HG02763 (cell line): ENCODE measurements around the gene CDK17.
"Not testable (repeated sequence)": the region's sequence is repeated elsewhere in the genome, so short reads cannot be mapped to it uniquely, and the experiment has no call there.

ENCODE experiments used
- ATAC-seq: cut with Tn5 transposase; IDR thresholded peaks from one replicate; pipeline ENCODE4 v1.9.1; 2021; ENCODE audit warnings: mild to moderate bottlenecking, moderate library complexity; ENCODE audit not compliant: unreplicated experiment

The CDK17 gene

DNA sequence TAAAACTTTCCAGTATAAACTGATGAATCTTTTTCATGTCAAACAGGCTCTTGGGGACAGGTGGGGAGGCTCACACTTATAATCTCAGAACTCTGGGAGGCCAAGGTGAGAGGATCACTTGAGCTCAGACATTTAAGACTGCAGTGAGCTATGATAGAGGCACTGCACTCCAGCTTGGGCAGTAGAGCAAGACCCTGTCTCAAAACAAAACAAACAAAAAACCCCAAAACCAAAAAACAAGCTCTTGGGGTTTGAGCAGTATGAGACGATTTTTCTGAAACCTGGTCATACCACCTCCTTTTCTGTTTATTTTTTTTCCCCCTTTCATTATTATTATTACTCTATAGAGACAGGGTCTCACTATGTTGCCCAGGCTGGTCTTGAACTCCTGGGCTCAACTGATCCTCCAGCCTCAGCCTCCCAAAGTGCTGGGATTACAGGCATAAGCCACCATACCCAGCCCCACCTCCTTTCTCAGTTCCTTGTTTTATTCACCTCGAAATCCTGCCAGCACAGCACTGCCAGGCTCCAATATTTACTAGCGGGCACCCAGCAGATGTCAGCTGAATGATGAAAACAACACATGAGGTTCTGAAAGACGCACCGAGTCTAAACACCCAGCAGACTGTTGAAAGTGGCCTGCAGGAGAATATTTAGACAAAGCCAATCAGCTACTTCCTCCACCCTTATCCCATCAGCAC is 19.5 kb upstream of the CDK17 start:
- no peak for ATAC-seq

DNA sequence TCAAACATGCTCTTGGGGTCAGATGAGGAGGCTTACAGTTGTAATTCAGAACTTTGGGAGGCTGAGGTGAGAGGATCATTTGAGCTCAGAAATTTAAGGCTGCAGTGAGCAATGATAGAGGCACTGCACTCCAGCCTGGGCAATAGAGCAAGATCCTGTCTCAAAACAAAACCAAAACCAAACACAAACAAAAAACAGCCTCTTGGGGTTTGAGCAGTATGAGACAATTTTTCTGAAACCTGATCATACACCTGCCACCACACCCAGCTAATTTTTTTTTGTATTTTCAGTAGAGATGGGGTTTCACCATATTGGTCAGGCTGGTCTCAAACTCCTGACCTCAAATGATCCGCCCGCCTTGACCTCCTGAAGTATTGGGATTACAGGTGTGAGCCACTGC is 17.4 kb upstream of the CDK17 start:
- not testable (repeated sequence) for ATAC-seq

DNA sequence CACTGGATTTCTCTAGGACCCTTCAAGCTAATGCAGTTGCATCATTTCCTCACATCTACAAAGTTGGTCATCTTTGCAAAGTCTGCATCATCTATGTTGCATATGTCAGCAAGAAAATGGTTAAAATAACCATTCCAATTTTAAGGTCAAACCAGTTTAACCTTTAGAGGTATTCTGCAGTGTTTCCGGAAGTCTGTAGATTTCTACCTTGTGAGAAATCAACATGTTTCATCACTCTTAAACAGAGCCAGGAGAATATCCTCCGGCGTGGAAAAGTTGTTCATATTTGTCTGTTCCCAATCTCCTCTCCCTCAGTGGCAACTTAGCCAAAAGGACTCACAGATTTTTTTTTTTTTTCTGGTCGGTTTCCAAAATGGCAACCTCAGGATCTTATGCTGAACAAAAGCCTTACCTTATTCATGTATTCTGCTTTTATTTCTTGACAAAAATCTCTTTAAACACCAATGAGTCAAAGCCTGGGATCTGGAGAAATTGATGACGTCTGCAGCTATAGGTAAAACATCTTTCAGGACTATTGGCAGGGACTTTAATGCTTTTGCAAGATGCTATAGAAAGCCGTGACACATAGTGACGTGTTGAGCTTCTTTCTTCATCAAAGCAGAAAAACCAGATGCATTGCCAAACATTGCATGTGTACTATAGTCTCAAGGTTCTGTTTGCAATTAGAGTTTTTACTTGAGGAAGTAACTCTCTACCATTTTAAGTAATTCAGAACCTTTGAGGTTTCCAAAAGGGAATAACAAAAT is 16.0 kb upstream of the CDK17 start:
- ATAC-seq: no peak

DNA sequence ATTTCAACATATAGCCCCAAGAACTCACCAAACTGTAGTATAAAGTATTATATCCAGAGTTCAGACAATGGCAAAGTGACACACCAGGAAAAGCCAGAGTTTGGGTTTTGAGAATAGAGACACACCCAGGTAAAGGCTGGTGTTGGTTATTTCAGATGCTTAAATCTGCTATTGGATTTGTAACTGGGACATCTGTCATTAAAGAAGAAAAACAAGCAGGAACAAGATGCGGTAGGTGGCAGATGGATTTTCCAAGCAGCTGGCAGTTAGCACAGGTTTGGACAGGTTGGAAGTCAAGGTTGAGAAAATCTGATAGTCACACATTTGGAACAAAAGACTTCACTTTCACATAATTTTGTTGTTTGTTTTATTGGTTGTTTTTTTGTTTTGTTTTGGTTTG is 14.4 kb upstream of the CDK17 start:
- ATAC-seq: no peak

DNA sequence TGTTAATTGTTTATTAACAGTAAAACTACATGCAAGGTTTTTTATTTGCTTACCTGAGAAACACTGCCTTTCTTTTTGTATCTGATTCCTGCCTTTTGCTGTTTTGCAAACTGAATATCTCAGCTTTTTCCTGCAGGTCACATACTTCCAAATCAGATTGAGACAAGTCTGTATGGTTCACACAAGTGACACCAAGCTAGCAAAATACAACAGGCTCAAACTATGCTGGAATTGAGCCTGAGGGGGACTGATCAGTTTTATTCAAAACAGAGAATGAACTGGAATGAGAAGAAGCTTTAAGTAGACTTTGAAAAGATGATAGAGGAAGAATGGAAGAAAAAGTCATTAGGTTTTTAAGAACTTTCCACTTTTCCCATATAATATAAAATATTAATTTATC is 12.2 kb upstream of the CDK17 start:
- no peak for ATAC-seq

DNA sequence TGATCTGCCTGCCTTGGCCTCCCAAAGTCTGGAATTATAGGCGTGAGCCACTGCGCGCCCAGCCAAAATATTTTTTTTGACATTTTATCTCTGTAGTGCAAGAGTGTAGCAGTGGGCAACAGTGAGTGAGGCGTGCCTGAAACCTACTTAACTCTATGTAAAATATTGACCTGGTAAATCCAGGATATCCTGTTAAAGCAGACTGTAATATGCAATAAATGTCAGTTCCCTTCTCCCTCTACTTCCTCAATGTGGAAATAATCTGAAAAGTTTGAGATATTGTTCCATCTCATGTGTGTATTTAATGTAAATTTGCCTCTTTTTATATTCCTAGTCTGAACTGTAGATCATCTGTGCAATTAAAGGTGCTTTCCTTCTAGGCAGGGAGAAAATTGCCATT is 9.5 kb upstream of the CDK17 start:
- ATAC-seq: no peak

DNA sequence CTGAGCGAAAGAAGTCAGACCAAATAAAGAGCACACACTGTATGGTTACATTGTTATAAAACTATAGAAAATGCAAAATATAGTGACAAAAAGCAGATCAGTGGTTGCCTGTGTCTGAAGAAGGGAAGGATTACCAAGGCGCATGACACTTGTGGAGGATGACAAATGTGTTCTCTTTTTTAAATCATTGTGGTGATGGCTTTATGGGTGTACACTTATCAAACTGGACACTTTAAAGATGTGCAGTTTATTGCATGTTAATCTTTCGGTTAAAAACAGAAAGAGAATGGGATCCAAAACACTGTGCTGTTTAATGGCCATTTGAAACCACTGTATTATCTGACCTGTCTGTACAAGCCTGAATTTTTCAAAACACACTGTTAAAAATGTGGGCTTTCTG is 8.8 kb upstream of the CDK17 start:
- no peak for ATAC-seq

DNA sequence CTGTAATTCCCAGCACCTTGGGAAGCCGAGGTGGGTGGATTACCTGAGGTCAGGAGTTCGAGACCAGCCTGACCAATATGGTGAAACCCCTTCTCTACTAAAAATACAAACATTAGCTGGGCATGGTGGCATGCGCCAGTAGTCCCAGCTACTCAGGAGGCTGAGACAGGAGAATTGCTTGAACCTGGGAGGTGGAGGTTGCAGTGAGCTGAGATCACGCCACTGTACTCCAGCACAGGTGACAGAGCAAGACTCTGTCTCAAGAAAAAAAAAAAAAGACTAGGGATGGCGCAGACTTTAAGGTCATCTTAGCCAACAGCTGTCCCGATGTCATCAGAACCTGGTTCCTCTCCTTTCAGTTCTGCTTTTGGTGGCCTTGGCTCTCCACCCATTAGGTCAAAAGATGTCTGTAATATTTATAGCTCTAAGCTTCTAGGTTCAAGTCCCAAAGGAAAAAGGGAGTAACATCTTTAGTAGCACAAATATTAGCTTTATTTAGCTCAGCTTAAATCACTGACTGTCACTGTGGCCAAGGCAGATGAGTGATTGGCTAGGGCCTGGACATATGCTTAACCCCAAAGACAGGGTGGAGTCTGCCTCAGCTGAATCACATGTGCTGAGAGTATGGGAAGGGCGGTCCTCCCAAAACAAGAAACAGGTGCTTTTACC is 7.3 kb upstream of the CDK17 start:
- ATAC-seq: peak; percentile 93

DNA sequence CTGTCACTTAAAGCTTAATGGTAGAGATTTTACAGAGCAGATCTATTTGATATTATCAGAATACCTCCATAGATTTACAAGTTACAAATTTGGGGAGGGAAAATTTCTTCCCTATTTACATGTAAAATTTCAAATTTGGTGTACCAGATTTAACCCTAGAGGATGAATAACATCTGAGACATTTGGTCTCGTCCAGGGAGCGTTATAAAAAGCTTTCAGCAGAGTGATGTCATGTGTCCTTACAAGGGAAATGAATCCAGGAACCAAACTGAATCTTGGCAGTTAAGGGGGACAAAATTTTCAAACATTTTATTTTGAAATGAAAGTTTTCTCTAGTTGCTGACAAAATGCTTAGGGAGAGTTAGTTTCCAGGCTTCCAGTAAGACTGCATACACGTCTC is 4.5 kb upstream of the CDK17 start:
- no peak for ATAC-seq

DNA sequence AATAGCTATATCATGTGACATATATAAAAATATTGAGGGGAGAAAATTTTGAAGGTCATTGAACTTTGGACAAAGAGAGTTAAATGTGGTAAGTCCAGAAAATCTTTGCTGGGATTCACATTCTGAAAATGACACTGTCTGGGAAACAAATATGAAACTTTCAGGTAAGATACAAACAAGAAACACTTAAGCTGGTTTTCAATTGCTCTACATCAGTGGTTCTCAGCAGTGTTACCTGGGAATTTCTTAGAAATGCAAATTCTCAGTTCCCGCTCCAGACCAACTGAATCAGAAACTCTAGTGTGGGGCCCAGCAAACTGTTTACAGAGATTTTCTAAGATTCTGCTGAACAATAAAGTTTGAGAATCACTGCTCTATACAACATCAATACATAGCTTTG is 3.6 kb upstream of the CDK17 start:
- ATAC-seq: no peak

DNA sequence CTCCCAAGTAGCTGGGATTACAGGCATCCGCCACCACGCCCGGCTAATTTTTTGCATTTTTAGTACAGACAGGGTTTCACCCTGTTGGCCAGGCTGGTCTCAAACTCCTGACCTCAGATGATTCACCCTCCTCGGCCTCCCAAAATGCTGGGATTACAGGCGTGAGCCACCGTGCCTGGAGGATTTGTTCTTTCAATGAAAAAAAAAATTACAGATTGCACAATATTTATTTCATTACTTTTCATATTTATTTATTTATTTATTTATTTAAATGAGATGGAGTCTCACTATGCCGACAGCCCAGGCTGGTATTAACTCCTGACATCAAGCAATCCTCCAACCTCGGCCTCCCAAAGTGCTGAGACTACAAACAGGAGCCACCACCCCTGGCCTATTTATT is 2.3 kb upstream of the CDK17 start:
- not testable (repeated sequence) for ATAC-seq

DNA sequence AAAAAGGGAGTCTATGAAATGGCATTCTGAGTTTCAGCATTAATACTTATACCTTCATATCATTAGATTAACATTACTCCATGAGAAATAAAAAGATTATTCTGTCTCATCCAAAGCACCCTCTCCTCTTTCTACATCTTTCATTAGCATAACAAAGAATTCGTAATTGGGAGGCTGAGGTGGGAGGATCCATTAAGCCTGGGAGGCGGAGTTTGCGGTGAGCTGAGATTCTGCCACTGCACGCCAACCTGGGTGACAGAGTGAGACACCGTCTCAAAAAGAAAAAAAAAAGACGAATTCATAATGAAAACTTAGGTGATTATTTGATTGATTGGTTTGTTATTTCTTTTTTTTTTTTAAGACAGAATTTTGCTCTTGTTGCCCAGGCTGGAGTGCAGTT is 1.8 kb upstream of the CDK17 start:
- no peak for ATAC-seq

DNA sequence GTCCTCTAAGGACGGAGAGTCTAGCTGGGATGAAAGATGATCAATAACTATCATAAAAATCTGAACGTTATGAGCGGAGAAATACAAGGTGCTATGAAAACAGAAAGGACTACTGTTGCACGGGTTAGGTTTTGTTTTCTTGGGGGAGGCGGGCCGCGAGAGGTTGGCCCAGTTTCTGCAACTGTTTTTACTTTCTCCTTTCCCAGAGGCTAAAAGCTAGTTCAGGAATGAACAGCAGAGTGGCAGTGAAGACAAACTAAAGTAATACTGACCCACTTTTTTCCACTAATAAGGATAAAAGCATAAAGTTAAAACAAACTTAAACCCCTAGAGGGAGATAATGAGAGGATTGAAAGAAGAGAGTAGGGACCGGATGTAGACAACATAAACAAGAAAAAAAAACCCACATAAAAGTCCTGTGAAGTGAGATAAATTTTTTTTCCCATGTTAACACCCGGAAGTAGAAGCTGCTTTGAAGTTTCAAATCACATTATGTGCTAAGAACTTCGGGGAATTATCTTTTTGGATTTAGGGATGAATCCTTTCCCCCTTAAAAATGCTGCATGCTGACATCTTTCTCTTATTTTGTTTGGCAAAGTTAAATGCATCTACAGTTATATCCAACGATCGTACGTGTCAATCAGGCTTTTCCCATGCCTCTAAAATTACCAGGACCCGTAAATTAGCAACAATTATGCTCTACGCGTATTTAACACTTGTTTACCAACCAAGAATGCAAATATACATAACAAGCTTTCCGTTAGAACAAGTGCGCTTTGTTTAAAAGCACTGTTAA is 1.0 kb upstream of the CDK17 start:
- no peak for ATAC-seq

DNA sequence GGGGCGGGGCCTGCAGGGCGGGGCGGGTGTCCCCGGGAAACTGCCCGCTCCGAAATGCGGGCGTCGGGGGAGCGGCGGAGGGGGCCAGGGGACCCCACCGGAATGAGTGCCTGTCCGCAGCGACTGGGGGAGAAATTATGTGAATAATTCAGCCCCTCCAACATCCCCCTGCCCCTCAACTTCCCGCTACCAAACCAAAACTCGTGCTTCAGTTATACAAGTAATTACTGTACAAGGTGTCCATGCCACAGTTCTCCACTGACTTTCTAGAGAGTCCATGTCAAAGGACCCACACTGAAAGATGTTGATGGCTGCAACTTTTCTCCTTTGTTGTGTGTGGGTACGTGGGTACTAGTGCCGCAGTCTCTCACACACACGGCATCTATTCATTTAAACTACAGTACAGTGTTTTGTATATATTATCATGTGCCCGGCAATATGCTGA is 414 bp upstream of the CDK17 start:
- peak; percentile 6 for ATAC-seq

DNA sequence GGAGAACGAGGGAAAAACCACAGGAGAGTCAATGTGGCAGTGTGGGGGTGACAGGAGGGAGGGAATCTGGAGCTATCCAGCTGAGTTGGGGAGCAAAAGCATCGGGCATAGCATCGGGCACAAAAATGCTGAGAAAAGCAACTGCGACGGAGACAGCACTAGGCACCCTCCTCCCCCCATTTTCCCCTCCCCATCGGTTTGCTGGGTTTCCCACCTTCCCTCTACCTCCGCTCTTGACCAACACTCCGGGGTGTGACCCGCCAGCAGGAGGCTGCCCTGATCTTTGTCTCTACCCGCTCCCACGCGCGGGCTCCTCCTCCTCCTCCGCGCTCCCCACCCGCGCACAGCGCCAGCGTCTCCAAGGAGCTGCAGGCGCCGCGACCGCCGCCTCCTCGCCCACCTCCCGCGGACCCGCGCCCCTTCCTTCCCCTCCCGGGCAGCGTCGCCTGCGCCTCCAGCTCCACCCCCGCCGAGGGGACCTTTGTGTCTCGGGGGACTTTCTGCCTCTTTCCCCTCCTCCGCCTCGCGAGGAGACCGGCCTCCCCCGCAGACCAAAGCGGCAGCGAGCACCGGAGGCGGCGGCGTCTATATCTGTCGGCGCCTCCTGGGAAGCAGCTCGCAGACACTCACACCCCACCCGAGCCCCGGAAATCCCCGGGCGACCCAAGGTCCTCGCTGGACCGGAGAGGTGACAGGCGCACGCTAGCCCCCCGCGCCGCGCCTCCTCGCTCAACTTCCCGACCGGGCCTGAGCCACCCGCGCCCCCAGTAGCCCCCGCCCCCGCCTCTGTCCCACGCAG is 920 bp downstream of the CDK17 start:
- peak; percentile 38 for ATAC-seq

DNA sequence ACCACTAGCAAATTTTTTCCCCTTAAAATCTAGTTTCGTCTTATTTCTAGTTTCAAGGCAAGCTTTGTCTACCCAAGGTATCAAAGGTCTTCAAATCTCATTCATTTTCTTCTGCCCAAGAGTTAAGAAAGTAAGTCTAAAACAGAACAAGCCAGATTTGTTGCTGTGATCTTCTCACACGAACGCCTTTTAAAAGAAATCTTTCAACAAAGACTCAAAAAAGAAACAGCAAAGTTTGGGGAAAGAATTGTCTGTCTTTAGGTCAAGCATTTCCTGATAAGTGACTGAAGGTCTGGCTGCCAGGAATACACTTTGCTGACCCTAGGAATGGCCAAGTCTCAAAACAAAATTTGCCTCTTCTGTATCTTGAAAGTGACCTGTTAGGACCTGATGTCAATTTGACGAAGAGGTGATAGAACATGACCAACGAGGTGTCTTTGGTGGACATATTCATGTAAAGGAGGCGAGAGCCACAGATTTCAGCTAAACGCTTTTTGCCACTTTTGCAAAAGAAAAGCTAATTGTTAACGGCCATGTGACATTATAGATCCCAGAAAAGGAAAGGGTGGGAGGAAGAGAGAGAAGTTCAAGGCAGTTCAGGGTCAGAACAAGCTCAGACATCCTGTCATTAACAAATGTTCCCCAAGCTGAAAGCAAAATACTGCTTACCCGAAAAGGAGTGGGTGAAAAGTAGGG is 1.7 kb downstream of the CDK17 start:
- peak; percentile 1 for ATAC-seq

DNA sequence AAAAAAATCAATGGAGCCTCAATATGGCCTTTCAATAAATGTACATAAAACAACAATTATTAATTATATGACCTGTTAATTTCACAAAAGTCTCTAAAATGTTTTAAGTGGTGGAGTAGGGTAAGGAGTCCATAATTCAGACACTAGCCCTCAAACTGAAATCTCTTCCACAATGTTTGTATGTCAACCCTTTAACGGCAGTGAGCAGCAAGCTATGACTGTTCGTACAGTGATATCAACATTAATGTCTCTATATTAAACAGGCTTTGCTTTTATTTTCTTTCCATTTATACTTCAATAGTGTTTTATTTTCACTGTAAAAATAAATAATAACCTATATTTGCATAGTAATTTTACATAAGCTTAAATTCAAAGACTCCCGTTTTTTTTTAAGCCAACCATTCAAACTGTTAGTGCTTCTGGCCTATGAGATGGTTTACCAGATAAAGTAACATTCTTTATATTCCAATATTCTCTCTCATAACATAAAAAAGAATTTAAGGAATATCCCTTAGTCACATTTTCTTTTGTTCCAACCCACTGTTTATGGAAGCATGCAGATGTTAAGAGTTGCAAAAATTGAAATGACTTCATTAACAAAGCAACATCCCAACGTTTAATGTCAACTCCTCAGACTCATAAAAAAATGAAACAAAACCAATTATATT is 2.3 kb downstream of the CDK17 start:
- no peak for ATAC-seq

DNA sequence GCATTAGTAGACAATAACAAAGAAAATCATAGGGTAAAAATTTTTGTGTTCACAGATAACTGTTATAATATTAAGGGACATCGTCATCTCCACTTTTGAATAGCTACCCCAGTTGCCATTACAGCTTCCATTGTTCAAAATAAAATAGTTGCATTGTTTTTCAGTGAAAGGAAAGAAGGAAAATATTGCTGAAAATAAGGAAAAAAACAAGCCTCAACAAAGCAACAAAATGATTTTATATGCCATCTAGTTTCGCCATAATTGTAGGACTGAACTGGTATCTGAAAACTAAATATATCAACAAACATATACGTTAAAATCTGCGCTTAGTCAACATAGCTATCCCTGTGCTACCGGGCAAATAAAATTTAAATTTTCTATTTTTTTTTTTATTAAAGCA is 3.3 kb downstream of the CDK17 start:
- no peak for ATAC-seq

DNA sequence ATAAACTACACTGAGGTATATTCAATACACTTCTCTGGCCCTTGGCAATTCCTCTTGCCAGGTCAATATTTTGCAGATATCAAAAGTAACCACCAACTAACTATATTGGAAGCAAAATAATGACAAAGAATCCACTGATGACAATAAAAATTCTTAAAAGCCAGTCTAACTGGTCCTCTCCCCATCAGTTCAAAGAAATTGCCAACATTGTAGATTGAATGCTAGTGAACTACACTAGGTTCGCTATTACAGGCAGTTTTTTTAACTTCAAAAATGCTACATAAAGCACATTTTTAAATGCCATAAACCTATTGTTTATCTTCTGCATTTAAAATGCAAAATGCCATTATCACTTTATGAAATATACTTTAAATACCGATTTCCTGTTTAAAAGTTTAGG is 4.0 kb downstream of the CDK17 start:
- ATAC-seq: no peak
